ENCODE measurements around the gene GALNS.

GRCh38 chr16:88878356-88878755 is 21.6 kb upstream of the GALNS start:
- TF ChIP-seq EZH2 (IDR thresholded peaks at IDR 0.05) (no peak), POLR2AphosphoS5 (IDR thresholded peaks at IDR 0.05; ENCODE audit: borderline replicate concordance, low read depth, low read length) (no peak)

Data from SK-N-MC (cell line).